Suprapubic skin (tissue), 4 donors: Measurements from ENCODE around the gene SLC16A8.

Experiments used
- POLR2A ChIP-seq, 2 donors: fragments of 450-650 bp; IDR thresholded peaks; one replicate each; pipeline ENCODE4 v1.6.1; 2017; ENCODE audit warnings: antibody characterized with exemption in 2 of 2, mild to moderate bottlenecking in 2 of 2, moderate library complexity in 2 of 2
- POLR2AphosphoS5 ChIP-seq, 3 donors: sonication (generic); formaldehyde crosslinking; IDR thresholded peaks; one replicate each; pipeline ENCODE4 v1.6.1; 2017; ENCODE audit warnings: antibody characterized with exemption in 3 of 3
- TF ChIP-seq, protein P1 (sequence below), 2 donors: fragments of 200-600 bp in 1 of 2; fragments of 450-650 bp in 1 of 2; sonication (generic) in 1 of 2; IDR thresholded peaks; one replicate each; pipeline ENCODE4 v1.5.1; 2016 to 2019; ENCODE audit warnings: antibody characterized with exemption in 2 of 2, mild to moderate bottlenecking in 1 of 2, moderate library complexity in 1 of 2

GRCh38 chr22:38049812-38050619 is 34.0 kb downstream of the SLC16A8 start:
- TF ChIP-seq POLR2A (IDR thresholded peaks at IDR 0.05) (no peak), POLR2AphosphoS5 (IDR thresholded peaks at IDR 0.05) (no peak)
- TF ChIP-seq, protein P1, sequence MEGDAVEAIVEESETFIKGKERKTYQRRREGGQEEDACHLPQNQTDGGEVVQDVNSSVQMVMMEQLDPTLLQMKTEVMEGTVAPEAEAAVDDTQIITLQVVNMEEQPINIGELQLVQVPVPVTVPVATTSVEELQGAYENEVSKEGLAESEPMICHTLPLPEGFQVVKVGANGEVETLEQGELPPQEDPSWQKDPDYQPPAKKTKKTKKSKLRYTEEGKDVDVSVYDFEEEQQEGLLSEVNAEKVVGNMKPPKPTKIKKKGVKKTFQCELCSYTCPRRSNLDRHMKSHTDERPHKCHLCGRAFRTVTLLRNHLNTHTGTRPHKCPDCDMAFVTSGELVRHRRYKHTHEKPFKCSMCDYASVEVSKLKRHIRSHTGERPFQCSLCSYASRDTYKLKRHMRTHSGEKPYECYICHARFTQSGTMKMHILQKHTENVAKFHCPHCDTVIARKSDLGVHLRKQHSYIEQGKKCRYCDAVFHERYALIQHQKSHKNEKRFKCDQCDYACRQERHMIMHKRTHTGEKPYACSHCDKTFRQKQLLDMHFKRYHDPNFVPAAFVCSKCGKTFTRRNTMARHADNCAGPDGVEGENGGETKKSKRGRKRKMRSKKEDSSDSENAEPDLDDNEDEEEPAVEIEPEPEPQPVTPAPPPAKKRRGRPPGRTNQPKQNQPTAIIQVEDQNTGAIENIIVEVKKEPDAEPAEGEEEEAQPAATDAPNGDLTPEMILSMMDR (IDR thresholded peaks at IDR 0.05) = no peak
